Sciatic nerve (tissue), 2 donors: ENCODE results near the gene AREL1. TPM values are rescaled to one million over a fixed set of nuclear protein-coding genes. Genes with fewer than 3 reads are reported as not detected.

ENCODE experiments used
- ATAC-seq: fragments of 200-7000 bp; cut with Tn5 transposase; one replicate; pipeline ENCODE4 v1.9.1; 2020; ENCODE audit warnings: mild to moderate bottlenecking, moderate library complexity
- DNase-seq: peaks from one replicate; pipeline ENCODE4 v3.0.0-alpha.2; 2020; ENCODE audit warnings: low spot score
- intact Hi-C: fragments of 100-400 bp; cut with DNase I; formaldehyde crosslinking; loops from one replicate; pipeline ENCODE4 v1.14.2; 2022
- total RNA-seq: library from RNA; stranded (reverse); fragmentation: NEBNext Ultra II Directional; extraction: Animal tissue kit (Norgen Biotek cat#: 25700); gene quantifications from one replicate; pipeline ENCODE4 v1.2.1, GENCODE V29; 2021
- donor health status: DM: no; HTN: no; CAD: no.
- donor health status: DM: no; HTN: no; CAD: no.

AREL1 gene
- total RNA-seq, 1 donor from 2014 or later, result 26.7 TPM

DNA sequence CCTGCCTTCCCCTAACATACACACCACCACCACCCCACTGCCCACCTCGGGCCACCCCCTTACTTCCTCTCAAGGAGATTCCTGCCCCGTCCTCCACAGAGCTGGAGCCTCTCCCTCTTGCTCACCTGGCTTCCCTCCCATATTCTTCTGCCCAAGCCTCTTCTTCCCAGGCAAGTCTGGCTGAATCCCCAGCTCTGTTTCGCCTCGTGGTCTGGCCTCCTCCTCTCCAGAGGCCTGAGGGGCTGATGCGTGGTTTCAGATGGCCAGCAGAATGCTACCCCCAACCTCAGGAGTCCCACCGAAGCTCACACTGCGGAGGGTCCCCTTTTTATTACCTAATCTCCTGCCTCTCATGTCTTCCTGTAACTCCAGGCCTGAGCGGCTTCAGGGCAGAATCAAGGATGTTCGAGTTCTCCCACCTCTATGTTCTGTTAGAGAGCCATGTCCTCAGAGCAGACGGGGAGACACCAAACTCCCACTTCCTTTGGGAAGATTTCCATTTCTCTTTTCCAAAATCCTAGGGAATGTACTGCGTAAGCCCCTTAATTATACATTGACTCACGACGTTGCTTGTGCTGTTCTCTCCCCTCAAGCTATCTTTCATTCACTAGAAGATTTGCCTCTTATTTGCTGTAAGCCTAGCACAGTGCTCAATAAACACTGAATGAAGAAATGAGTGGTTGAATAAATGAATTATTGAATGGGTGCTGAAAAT is 67.0 kb downstream of the AREL1 start:
- no peak for DNase-seq
- no peak for ATAC-seq
- intact Hi-C loops, result no loop called here

DNA sequence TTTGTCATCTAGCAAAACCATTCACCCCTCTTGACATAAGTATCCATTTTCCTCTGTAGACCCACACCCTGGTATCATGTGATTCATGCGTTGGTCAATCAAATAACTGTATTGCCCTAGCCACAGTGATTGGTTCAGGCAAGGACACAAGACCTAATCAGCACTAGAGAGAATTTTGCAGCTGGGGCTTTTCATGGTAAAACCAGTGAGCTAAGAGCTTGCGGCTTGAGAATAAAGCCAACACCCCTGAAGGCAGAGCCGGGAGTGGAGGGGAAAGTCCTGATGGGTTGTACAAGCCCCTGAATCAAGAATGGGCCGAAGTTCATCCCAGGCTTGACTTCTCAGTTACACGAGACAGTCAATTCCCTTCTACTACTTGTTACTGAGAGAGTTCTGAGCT is 67.6 kb downstream of the AREL1 start:
- intact Hi-C loops, result no loop called here
- DNase-seq, result no peak
- no peak for ATAC-seq

DNA sequence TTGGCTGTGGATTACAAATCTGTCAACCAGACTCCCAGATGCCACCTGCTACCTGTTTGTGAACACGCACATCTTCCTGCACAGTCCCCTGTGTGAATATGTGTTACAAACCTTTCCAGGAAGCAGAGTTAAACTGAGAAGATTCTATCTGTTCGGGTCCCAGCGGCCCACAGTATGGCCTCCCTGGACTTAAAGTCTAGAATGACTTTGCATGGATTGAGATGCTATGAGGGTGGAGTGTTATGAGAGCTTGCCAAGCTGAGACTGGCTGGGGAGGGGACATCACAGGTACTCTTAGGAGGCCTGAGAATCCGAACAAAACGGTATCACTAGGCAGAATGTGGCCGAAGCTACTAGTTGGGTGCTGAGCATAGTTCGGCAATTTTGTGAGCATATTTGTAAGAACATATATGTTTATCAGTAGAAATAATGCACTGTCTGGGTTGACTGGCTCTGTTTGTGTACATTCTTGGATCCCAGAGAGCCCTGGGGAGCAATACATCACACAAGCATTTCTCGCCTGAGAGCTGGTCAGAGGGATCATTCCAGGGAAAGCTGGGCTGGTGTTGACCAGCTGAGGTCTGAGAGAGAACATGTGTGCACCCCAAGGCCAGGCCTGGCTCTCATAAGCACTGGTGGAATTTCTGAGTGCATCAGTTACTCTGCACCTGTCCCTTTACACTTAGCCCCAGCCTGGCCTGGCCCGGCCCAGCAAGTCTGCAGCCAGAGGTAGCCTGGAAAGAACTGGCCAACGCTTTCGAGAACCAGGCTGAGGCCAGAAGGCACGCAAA is 71.1 kb downstream of the AREL1 start:
- DNase-seq (no peak), ATAC-seq (peak; percentile 47)
- intact Hi-C loops, result no loop called here

DNA sequence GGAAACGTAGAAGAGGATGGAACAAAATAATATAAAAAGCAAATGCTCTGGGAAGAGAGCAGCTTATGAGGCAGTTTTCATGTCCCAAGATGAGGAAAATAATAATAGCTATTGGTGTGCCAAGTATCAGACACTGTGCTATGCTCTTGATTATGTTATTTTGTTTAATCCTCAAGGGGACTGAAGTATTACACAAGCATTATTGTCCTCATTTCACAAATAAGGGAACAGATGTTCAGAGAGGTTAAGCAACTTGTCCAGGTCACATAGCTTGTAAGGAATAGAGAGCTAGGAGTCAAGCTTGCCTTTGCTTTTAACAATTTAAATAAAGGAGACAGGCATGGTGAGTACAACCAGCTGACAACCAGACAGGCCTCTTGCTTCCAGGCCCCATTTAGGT is 73.9 kb downstream of the AREL1 start:
- ATAC-seq (peak; percentile 80), DNase-seq (no peak)
- intact Hi-C loops, result no loop called here

DNA sequence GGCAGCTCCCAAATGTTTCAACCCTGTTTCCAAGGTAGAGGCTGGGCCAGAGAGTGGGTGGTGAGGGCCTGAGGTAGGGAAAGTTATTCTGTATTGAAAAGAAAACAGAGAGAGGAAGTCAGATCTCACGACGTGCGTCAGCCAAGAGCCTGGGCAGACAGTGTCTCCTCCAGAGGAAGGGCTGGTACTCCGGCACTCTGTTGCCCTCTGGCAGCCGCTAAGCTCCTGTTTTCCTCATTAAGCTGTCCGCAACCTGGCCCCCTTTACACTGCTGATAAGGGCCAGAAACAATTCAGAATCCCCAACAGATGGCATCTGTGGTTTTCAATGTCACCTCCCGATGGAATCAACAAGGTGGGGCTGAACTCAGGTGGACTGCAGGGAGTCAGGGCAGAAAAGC is 74.8 kb downstream of the AREL1 start:
- intact Hi-C loops, result no loop called here
- DNase-seq, result no peak
- ATAC-seq, result no peak

DNA sequence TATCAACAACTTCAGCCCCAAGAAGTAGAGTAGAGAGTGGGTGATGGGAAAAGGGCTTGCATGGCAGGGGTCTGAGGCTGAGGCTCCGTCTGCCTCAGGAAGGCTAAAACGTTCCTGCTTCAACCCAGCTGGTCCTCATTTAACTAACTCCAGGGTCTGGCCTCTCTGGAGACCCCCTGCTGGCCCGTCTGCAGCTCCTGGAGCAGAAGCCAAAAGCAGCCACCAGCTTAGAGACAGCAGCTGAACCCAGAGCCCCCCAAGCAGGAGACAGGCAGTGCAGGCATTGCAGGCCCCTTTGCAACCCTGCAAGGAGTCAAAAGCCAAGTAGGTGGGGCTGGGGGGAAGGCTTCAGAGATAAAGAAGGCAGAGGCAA is 75.7 kb downstream of the AREL1 start:
- intact Hi-C loops, result no loop called here

DNA sequence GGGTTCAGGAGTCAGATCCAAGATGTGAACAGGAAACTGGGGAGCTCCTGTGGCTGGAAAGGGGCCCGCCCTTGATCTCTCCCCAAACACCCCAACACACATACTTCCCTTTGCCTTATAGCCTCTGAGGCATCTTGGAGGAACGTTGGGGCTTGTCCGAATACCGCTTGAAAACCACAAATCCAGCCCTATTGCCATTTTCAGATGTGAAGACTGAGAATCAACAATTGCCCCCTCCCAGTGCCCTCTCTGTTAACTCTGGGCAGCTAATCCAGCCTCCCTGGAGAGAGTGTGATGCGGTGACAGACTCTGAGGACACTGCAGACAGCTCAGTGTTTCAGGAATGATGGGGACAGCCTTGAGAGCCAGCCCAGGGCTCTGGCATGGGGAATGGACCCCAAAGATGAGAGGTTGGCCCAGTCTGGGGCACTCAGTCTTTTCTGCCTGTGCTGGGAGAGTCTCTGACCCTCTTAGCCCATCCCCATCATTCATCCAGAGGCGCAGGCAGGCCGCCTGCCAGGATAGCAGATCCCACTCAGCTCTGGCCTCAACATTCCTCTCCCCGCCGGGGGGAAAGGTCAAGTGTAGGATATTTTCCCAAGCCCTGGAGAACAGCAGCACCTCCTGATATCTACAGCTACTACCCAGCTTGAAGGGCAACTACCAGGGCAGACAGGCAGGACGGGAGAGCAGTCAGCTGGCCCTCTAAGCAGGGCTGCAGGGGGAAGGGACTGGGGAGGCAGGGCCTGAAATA is 76.3 kb downstream of the AREL1 start:
- no peak for DNase-seq
- no peak for ATAC-seq
- intact Hi-C loops, result no loop called here

More for the DNA sequence above, 75.7 kb downstream of the AREL1 start:
- no peak for ATAC-seq
- DNase-seq, result no peak

DNA sequence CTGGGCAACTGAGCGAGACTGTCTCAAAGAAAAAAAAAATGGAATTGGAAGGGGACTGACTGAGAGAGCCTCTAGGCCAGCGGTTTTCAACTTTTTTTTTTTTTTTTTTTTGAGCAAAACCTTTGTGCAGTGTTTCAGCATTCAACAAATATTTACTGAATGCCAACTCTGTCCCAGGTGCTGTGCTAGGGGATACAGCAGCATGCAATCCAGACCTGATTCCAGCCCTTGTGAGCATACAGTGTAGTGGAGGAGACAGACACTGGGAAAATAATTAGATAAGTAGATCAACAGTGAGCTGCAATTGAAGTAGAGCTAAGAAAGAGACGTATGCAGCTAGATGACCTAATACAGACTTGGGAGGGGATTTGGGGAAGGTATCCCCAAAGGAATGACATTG is 77.0 kb downstream of the AREL1 start:
- ATAC-seq (no peak), DNase-seq (no peak)
- intact Hi-C loops, result no loop called here

DNA sequence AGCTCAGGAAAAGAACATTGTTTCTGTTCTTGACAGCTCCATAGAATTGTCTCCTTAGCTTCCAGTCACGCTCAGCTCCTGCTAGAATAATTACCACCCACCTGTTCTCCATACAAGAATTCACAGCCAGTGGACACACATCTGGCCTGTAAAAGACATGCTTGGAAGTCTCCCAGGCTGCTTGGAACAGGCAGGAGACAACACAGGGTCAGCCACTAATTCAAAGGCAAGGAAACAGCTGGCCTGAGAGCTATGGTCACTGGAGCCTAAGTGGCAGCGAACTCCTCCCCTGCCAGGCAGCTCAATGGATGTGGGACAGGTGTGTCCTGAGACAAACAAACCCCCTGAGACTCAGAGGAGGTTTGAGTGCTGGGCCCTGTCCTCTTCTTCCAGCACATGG is 77.9 kb downstream of the AREL1 start:
- intact Hi-C loops, result no loop called here
- DNase-seq, result no peak
- peak; percentile 32 for ATAC-seq

DNA sequence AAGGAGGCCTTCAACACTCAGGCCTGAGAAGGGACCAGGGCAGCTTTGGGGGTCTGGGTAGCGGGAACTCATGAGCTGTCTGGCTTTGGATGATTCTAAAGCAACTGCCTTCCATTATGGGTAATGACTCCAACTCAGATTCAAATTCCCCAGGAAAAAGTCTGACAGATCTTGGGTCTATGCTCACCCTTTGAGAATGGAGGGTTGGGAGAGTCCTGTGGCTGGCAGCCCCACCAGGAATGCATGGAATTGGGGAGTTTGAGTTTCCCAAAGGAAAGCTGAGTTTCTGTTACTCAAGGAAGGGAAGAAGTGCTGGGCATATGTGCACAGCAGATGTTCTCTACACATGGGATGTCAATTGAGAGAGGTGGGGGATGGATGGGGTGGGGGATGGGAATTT is 78.4 kb downstream of the AREL1 start:
- DNase-seq (no peak), ATAC-seq (no peak)
- intact Hi-C loops, result no loop called here

DNA sequence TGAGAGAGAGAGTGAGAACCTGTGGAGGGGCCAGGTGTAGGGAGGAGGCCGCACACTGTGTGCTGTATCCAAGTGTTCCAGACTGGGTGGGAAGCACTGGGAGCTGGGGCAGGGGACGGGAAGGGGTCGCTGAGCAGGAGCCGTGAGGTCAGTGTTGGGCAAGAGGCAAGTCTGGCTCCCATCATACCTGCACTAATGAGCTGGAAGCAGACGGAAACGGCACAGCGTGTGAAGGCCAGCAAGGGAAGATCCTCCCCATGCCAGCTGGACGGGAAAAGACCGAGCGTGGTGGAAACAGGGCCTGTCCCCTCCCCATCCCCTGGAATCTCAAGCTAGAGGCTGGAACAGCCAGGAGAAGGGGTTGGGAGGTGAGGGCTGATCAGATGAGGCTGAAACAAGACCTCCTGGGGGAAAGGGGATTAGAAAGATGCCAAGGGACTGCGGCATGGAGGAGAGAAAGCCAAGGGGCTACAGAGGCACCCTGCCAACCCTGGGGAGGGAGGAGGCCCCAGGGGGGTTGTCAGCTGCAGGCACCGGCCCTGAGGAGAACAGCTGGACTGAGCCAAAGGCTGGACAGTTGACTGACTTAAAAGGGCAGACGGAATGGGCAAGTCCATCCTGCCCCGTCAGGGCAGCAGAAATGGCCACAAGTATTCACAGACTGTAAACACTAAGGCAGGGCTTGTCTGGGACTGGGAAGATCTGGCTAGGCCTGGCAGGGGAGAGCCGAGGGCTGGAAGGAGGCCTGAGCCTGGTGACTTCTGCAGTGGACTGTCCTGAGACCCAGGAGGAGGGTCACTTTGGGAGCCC is 81.8 kb downstream of the AREL1 start:
- ATAC-seq (peak; percentile 73), DNase-seq (no peak)
- intact Hi-C loops, result no loop called here

DNA sequence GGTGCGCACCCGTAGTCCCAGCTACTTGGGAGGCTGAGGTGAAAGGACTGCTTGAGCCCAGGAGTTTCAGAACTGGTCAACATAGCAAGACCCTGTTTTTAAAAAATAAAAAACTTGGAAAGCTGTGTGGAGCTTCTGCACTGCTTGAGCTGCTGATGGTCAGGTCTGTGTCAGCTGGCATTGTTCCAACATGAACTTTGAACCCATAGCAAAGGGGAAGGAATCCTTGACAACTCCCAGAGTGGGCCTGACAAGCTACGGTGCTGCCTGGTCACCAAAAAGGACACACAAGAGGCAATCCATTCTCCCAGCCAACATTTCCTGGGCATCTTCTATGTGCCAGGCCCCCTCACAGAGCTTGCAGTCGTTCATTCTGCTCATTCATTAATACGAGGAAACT is 84.5 kb downstream of the AREL1 start:
- no peak for DNase-seq
- intact Hi-C loops, result no loop called here
- ATAC-seq, result no peak

DNA sequence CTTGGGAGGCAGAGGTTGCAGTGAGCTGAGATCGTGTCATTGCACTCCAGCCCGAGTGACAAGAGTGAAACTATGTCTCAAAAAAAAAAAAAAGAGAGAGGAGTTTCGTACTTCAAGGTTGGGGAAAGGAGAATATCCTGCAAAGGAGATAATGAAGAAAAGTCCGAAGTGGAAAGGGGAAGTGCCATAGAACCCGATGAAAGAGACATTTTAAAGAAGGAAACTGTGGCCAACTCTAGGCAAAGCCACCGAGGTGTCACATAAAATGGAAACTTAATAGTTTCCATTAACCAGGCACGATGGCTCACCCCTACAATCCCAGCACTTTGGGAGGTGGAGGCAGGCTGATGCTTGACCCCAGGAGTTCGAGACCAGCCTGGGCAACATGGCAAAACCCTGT is 85.8 kb downstream of the AREL1 start:
- no peak for DNase-seq
- ATAC-seq, result no peak
- intact Hi-C loops, result no loop called here

DNA sequence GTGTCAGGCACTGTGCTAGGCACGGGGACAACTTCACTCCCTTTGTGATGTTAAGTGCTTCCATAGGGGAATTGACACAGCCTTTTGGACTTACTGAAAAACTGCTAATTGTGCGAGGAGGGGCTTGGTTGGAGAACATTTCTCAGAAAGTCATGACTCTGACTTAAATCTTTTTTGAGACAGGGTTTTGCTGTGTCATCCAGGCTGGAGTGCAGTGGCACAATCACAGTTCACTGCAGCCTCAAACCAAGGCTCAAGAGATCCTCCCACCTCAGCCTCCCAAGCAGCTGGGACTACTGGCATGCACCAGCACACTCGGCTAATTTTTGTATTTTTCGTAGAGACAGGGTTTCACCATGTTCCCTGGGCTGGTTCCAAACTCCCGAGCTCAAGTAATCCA is 90.6 kb downstream of the AREL1 start:
- DNase-seq, result no peak
- no peak for ATAC-seq
- intact Hi-C loops, result no loop called here

DNA sequence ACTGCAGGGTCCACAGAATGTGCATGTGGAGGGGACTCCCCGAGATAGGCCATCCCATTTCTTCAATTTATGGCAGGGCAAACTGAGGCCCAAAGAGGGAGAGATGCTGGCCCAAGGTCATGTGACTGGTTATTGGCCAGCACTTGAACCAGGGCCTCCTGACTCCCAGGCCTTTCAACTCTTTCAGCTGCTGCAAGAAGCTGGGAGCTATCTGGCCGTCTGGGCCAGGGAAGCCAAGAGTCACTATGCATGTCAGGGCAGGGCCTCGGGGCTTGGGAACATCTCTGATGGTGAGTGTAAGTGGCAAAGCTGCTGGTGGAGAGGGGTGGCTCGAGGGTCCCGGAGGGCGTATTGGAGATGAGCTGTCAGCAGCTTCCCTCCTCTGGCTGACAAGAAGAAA is 91.3 kb downstream of the AREL1 start:
- intact Hi-C loops, result no loop called here
- ATAC-seq (no peak), DNase-seq (no peak)

DNA sequence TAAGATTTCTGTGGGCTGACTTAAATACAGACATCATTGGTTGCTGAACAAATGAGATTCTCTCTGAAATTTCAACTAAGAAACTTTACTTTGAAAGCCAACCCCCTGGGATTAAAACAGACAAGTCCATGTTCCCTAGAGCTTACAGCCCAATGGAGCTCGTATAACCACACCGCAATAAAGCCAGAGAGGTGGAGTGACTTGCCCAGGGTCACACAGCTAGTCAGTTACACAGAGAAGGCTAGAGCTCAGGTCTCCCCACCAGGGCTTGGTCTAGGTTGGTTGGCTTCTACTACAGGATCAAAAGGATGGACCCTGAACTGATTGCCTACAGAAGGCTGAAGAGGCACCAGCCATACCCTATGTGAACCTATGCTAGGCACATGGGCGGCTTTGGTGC is 92.0 kb downstream of the AREL1 start:
- intact Hi-C loops, result no loop called here
- ATAC-seq, result no peak
- DNase-seq, result no peak

DNA sequence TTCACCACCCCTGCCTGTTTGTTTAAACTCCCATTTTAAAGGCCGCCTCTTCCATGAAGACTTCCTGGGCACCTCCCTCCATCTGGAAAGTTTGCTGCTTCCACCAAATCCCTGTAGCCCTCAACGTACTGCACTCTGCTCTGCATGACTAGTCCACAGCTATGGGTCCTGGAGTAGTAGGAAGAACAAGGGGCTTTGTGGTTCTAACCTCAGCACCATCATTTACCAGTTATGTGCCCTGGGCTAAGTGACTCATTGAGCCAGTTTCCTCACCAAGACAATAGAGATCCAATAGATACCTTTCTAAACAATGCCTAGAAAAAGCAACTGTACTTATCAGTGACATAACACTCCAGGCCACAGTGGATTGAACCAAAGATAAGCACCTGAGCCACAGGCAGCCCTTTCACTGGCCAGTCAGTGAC is 92.4 kb downstream of the AREL1 start:
- intact Hi-C loops, result no loop called here
- no peak for DNase-seq
- no peak for ATAC-seq

DNA sequence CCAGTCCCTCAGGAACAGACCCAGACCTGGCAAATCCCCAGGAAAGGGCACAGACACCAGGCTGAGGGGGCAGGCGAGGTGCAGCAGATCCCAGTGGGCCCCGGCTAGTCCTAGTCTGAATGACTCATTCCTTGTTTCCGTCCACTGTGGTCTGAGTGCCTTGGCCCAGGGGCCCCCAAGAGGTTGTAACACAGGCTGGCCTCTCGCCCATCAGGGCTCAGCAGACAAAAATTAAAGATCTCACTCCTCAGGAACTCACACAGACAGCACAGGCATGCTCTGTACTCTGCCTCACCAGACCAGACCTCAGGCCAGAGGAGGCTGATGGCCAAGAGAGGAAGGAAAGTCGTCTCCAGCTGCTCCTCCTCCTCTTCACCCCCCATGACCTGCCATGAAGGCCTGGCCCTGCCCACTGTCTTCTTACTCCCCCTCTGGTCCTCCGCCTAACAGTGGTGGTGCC is 93.2 kb downstream of the AREL1 start:
- DNase-seq, result peak; percentile 85
- intact Hi-C loops, result no loop called here
- ATAC-seq, result peak; percentile 96
